Mucosa of descending colon (tissue), 3 donors: ENCODE measurements around the gene GABRR3. TPM values are rescaled to one million over a fixed set of nuclear protein-coding genes. Genes with fewer than 3 reads are reported as not detected.

ENCODE experiments used
- ATAC-seq: fragments of 200-7000 bp; cut with Tn5 transposase; one replicate; pipeline ENCODE4 v1.9.1; 2020; ENCODE audit warnings: mild to moderate bottlenecking, moderate library complexity
- DNase-seq, 3 donors: peaks; one replicate each; pipeline ENCODE4 v3.0.0-alpha.2; 2020
- H3K36me3 ChIP-seq: fragments of 200-600 bp; one replicate; pipeline ENCODE4 v1.8.0; 2021; ENCODE audit warnings: low read depth, mild to moderate bottlenecking
- H3K4me1 ChIP-seq: fragments of 200-600 bp; one replicate; pipeline ENCODE4 v1.8.0; 2021; ENCODE audit warnings: low read depth, mild to moderate bottlenecking
- H3K4me3 ChIP-seq: fragments of 200-600 bp; one replicate; pipeline ENCODE4 v1.8.0; 2021; ENCODE audit warnings: mild to moderate bottlenecking
- H3K9me3 ChIP-seq: fragments of 200-600 bp; one replicate; pipeline ENCODE4 v1.8.0; 2021; ENCODE audit warnings: mild to moderate bottlenecking
- intact Hi-C, 2 donors: fragments of 100-400 bp; cut with DNase I in 1 of 2; cut with micrococcal nuclease in 1 of 2; formaldehyde crosslinking; loops; one replicate each; pipeline versions ENCODE4 v1.11.0 to v1.11.1; 2022; cut with DNase I, micrococcal nuclease
- total RNA-seq, 3 donors: library from RNA; stranded (reverse); fragmentation: NEBNext Ultra II Directional in 2 of 3; extraction: Animal tissue kit (Norgen Biotek cat#: 25700) in 2 of 3; gene quantifications; one replicate each; pipeline versions ENCODE4 v1.2.1 to v1.2.4, GENCODE V29; 2021 to 2023
- TF ChIP-seq, protein P1 (sequence below): fragments of 200-600 bp; IDR thresholded peaks from one replicate; pipeline ENCODE4 v1.8.0; 2022; ENCODE audit warnings: antibody characterized with exemption, mild to moderate bottlenecking
- donor health status: DM: no; HTN: no; CAD: no; lungs with moderate emphysema.
- donor health status: DM: no; HTN: no; CAD: no.
- donor health status: DM: no; HTN: yes; CAD: no.

GABRR3 gene
- total RNA-seq, 3 donors from 2014 or later, result not detected

DNA sequence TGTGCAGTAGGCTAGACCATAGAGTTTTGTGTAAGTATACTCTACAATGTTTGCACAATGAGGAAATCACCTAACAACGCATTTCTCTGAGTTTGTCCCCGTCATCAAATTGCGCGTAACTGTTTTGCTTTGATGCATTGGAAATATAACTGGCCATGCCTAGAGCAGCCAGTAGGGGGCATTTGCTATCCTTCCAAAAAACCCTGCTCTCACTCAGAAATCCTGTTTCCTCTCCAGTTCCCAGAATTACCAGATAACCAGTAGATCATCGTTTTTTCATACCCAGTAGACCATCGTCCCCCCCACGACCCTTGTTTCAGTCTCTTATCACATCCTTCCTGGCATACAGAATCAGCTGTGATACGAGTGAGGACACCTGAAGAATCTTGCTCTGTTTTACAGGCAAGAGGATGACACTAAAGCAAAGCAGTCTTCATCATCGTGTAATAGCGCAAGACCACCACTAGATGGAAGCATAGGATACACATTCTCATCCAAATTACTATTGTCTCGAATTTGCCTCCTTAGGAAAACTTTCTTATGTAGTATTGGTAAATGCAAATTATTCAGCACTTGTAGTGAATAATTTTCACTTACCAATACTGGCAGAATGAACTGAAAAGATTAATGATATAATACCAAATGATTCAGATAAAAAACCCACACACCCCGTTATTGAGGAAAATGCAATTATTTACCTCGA, 4.4 kb upstream of the GABRR3 start:
- no peaks in the 10 kb centered on the region for H3K9me3 ChIP-seq
- ATAC-seq (peak; percentile 99), DNase-seq (peak in 1 of 3 donors; percentile 76)
- no peaks in the 10 kb centered on the region for H3K36me3 ChIP-seq
- H3K4me3 ChIP-seq, result no peak overlapping the region
- TF ChIP-seq, protein P1, sequence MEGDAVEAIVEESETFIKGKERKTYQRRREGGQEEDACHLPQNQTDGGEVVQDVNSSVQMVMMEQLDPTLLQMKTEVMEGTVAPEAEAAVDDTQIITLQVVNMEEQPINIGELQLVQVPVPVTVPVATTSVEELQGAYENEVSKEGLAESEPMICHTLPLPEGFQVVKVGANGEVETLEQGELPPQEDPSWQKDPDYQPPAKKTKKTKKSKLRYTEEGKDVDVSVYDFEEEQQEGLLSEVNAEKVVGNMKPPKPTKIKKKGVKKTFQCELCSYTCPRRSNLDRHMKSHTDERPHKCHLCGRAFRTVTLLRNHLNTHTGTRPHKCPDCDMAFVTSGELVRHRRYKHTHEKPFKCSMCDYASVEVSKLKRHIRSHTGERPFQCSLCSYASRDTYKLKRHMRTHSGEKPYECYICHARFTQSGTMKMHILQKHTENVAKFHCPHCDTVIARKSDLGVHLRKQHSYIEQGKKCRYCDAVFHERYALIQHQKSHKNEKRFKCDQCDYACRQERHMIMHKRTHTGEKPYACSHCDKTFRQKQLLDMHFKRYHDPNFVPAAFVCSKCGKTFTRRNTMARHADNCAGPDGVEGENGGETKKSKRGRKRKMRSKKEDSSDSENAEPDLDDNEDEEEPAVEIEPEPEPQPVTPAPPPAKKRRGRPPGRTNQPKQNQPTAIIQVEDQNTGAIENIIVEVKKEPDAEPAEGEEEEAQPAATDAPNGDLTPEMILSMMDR, result peak; percentile 66
- intact Hi-C loops, result loop anchor here in 1 of 2 donors (5.0 kb wide), 1 partner anchor 293 kb away; no protein-coding TSS in a partner anchor
- H3K4me1 ChIP-seq, result no peaks in the 10 kb centered on the region

DNA sequence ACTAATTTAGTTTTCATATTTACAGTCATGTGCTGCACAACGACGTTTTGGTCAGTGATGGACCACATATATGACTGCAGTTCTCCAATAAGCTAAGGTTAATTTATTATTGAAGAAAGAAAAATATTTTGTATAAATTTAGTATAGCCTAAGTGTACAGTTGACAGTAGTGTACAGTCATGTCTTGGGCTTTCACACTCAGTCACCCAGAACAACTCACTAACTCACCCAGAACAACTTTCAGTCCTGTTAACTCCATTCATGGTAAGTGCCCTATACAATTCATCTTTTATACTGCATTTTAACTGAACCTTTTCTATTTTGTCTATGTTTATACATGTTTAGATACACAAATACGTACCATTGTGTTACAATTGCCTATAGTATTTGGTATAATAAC, 3.8 kb upstream of the GABRR3 start:
- H3K9me3 ChIP-seq, result no peaks in the 10 kb centered on the region
- H3K4me3 ChIP-seq, result no peak overlapping the region
- TF ChIP-seq, protein P1, result no peak
- intact Hi-C loops, result no loop called here
- H3K4me1 ChIP-seq, result no peaks in the 10 kb centered on the region
- H3K36me3 ChIP-seq, result no peaks in the 10 kb centered on the region
- DNase-seq, result no peak
- ATAC-seq, result no peak

DNA sequence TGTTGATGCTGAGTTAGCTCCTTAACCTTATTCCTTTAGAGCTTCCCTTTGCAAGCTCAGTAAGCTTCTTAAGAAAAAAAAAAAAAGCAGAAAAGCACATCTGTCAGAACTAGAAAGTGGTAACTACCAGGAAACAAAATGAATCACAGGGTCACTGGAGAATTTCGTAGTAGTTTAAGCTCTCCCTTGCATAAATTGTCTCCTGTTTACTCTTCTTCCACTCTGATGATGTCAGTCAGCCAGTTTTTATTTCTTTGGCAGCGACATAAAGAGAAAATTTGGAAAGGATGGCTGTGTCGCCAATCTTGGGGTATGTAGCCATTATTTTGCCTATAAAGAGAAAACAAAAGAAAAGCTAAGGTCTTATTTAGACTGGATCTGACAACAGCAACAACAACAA, 3.2 kb upstream of the GABRR3 start:
- no peaks in the 10 kb centered on the region for H3K36me3 ChIP-seq
- ATAC-seq (no peak), DNase-seq (no peak)
- intact Hi-C loops, result no loop called here
- TF ChIP-seq, protein P1, result no peak
- H3K9me3 ChIP-seq, result no peaks in the 10 kb centered on the region
- no peak overlapping the region for H3K4me3 ChIP-seq
- no peaks in the 10 kb centered on the region for H3K4me1 ChIP-seq

DNA sequence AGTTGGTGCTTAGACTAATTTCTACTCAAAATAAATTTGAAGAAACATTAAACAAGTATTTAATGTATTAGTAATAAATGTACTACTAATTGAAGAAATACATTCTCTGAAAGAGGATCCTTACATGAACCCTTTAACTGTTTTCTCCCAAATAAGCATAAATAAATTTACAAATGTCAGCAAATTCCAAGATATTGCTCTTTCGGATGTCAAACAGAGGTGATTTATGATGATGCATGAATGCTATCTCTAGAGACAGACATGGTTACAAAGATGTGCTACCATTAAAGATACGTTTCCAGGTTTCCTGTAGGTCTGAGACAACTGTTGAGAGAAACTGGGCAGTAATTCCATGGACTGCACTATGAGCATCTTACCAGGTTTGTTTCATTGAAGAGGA, 629 bp downstream of the GABRR3 start:
- H3K36me3 ChIP-seq, result no peaks in the 10 kb centered on the region
- no peak overlapping the region for H3K4me3 ChIP-seq
- DNase-seq (no peak), ATAC-seq (no peak)
- intact Hi-C loops, result no loop called here
- TF ChIP-seq, protein P1, result no peak
- no peaks in the 10 kb centered on the region for H3K4me1 ChIP-seq
- H3K9me3 ChIP-seq, result no peaks in the 10 kb centered on the region

DNA sequence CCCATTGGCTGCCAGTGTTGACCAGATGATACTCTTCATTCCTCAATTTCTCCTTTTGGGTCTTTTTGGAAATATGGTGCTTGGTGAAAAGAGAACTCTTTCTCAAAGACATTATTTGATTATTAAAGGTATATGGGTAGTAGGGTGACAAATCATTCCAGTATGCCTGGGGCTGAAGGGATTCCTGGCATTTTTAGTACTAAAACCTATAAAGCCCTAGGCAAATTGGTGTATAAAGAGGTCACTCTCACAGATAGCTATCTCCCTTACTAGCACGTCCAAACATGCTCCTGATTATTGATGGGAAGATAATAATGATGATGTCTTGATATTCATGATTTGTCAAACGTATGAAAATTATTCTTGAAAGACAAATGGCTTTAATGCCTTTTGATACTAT, 1.1 kb downstream of the GABRR3 start:
- intact Hi-C loops, result no loop called here
- no peaks in the 10 kb centered on the region for H3K9me3 ChIP-seq
- TF ChIP-seq, protein P1, result no peak
- H3K4me1 ChIP-seq, result no peaks in the 10 kb centered on the region
- no peaks in the 10 kb centered on the region for H3K36me3 ChIP-seq
- H3K4me3 ChIP-seq, result no peak overlapping the region
- ATAC-seq, result no peak
- DNase-seq, result no peak
